Brain microvascular endothelial cell (primary cell): ENCODE results near the gene AFF3.

ENCODE experiments used
- DNase-seq: peaks from one replicate; pipeline ENCODE4 v3.0.0-alpha.2; 2020
- H3K27ac ChIP-seq: fragments of 250-450 bp; sonication (Bioruptor Pico); 2 replicates; pipeline ENCODE4 v1.5.1; 2020; ENCODE audit warnings: mild to moderate bottlenecking, moderate library complexity
- H3K27me3 ChIP-seq: fragments of 250-450 bp; sonication (Bioruptor Pico); replicated peaks from 2 replicates; pipeline ENCODE4 v1.5.1; 2020; ENCODE audit warnings: mild to moderate bottlenecking
- H3K36me3 ChIP-seq: fragments of 250-450 bp; sonication (Bioruptor Pico); replicated peaks from 2 replicates; pipeline ENCODE4 v1.5.1; 2020; ENCODE audit warnings: mild to moderate bottlenecking
- H3K4me3 ChIP-seq: 2 replicates; pipeline ENCODE4 v1.5.1; 2011; ENCODE audit warnings: low read depth, mild to moderate bottlenecking, control low read depth, low read length, moderate library complexity
- in situ Hi-C: cut with HindIII; loops from 2 replicates; pipeline ENCODE4 v1.10.0; 2017; ENCODE audit warnings: low sequenced_read_pairs, low pct_ligation_motif_present
- TF ChIP-seq, protein P1 (sequence below): IDR thresholded peaks from 2 replicates; pipeline ENCODE4 v1.5.1; 2011; ENCODE audit warnings: low read depth, mild to moderate bottlenecking, moderate library complexity, low read length, control low read depth, inconsistent platforms; ENCODE audit errors: missing control alignments

AFF3 gene, protein sequence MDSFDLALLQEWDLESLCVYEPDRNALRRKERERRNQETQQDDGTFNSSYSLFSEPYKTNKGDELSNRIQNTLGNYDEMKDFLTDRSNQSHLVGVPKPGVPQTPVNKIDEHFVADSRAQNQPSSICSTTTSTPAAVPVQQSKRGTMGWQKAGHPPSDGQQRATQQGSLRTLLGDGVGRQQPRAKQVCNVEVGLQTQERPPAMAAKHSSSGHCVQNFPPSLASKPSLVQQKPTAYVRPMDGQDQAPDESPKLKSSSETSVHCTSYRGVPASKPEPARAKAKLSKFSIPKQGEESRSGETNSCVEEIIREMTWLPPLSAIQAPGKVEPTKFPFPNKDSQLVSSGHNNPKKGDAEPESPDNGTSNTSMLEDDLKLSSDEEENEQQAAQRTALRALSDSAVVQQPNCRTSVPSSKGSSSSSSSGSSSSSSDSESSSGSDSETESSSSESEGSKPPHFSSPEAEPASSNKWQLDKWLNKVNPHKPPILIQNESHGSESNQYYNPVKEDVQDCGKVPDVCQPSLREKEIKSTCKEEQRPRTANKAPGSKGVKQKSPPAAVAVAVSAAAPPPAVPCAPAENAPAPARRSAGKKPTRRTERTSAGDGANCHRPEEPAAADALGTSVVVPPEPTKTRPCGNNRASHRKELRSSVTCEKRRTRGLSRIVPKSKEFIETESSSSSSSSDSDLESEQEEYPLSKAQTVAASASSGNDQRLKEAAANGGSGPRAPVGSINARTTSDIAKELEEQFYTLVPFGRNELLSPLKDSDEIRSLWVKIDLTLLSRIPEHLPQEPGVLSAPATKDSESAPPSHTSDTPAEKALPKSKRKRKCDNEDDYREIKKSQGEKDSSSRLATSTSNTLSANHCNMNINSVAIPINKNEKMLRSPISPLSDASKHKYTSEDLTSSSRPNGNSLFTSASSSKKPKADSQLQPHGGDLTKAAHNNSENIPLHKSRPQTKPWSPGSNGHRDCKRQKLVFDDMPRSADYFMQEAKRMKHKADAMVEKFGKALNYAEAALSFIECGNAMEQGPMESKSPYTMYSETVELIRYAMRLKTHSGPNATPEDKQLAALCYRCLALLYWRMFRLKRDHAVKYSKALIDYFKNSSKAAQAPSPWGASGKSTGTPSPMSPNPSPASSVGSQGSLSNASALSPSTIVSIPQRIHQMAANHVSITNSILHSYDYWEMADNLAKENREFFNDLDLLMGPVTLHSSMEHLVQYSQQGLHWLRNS (N-terminal part only)

DNA sequence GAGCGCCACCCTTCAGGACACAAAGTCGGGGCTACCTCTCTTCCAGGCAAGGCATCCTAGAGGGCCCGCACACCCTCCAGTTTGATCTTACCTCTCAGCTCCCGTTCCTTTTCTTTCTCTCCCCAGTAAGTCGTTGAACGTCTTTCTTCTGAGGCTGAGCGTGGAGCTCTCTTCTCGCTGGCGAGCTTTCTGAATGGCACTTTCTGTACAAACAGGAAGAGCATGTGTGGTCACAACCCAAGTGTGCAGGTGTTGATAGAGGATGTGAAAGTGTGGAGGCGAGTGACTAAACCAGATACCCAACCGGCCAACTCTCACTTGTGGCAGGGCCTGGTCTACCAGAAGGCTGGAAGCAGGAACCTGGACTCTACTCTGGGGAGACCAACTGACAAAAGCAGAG is at the start of gene AFF3:
AFF3 (minus strand) TSS at position 198 of the 400 bp plus-strand sequence. CDS start 38,136 bp downstream, outside the sequence.
- no peaks in the 10 kb centered on the region for H3K36me3 ChIP-seq
- no peak for DNase-seq
- no peaks in the 10 kb centered on the region for H3K27me3 ChIP-seq
- H3K27ac ChIP-seq: no peak within 1 kb of the TSS
- TF ChIP-seq, protein P1, sequence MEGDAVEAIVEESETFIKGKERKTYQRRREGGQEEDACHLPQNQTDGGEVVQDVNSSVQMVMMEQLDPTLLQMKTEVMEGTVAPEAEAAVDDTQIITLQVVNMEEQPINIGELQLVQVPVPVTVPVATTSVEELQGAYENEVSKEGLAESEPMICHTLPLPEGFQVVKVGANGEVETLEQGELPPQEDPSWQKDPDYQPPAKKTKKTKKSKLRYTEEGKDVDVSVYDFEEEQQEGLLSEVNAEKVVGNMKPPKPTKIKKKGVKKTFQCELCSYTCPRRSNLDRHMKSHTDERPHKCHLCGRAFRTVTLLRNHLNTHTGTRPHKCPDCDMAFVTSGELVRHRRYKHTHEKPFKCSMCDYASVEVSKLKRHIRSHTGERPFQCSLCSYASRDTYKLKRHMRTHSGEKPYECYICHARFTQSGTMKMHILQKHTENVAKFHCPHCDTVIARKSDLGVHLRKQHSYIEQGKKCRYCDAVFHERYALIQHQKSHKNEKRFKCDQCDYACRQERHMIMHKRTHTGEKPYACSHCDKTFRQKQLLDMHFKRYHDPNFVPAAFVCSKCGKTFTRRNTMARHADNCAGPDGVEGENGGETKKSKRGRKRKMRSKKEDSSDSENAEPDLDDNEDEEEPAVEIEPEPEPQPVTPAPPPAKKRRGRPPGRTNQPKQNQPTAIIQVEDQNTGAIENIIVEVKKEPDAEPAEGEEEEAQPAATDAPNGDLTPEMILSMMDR: no peak
- H3K4me3 ChIP-seq: no peak within 1 kb of the TSS
- in situ Hi-C loops: no loop called here

DNA sequence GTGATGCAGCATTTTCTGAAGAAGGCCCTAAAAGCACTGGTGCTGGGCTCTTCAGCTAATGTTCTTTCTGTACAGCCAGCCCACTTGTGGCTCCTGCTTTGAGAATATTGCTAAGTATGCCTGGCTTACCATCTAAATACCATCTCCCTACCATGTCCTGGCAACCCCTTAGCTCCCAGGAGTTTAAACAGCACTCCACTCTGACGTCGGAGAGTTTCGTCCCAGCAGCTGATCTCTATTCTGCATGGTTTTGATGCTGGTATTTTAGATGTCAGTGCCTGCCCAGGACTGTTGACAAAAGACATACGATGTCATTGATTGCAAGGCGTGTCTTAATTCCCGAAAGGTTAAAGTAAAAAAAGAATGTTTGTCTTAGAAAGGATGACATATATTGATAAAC is 47.0 kb upstream of the AFF3 start:
- TF ChIP-seq, protein P1: no peak
- Histone ChIP-seq H3K36me3 (no peaks in the 10 kb centered on the region), H3K27me3 (no peaks in the 10 kb centered on the region), H3K27ac (no peak overlapping the region), H3K4me3 (no peak overlapping the region)
- no peak for DNase-seq
- in situ Hi-C loops: no loop called here

DNA sequence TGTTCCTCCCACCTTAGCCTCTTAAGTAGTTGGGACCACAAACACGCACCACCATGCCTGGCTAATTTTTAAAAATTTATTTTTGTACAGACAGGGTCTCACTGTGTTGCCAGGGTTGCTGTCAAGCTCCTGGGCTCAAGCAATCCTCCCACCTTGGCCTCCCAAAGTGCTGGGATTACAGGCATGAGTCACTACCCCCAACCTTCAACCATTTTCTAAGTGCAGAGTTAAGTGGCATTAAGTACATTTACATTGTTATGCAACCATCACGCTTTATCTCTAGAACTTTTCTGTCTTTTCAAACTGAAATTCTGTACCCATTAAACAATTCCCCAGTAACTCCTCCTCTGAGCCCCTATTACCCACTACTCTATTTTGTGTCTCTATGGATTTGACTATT is 45.9 kb upstream of the AFF3 start:
- Histone ChIP-seq H3K27me3 (no peaks in the 10 kb centered on the region), H3K27ac (no peak overlapping the region), H3K36me3 (no peaks in the 10 kb centered on the region), H3K4me3 (no peak overlapping the region)
- TF ChIP-seq, protein P1: no peak
- in situ Hi-C loops: no loop called here
- DNase-seq: no peak

DNA sequence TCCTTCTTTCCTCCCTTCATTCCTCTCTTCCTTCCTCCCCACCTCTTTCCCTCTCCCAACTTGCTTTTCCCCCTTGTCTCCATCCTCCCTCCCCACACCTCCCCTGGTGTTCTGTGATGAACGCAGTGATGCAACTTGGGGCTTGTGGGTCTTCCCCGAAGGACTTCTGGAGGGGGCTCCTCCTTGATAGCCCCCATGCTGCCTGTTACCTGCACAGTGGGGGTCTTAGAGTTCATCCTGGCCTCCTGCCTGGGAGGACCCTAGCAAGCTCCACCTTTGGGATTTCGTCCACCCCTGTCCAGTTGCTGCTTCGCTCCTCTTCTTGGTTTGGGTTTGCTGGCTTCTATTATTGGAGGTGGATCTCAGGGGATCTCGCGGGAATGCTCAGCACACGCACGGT is 43.7 kb upstream of the AFF3 start:
- TF ChIP-seq, protein P1: no peak
- no peaks in the 10 kb centered on the region for H3K27me3 ChIP-seq
- in situ Hi-C loops: no loop called here
- H3K36me3 ChIP-seq: no peaks in the 10 kb centered on the region
- no peak overlapping the region for H3K27ac ChIP-seq
- no peak overlapping the region for H3K4me3 ChIP-seq
- DNase-seq: no peak

DNA sequence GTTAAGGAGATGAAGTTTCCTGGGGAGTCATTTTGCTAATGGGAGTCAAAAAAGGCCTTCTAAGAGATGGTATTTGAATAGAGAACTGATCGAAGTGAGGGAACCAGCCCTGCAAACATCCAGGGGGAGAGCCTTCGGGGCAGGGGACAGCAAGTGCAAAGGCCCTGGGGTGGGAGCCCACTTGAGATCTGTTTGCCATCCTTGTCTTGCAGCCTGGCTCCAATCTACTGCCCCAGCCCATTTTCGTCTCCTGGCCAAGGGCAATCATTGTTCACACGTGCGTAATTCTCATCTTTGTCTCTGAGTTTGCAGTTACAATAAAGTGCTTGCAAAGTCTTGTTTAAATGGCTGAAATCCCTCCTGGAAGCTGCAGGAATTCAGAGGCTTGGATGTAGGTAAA is 43.1 kb upstream of the AFF3 start:
- DNase-seq: no peak
- Histone ChIP-seq H3K27me3 (no peaks in the 10 kb centered on the region), H3K27ac (no peak overlapping the region), H3K4me3 (no peak overlapping the region), H3K36me3 (no peaks in the 10 kb centered on the region)
- TF ChIP-seq, protein P1: no peak
- in situ Hi-C loops: no loop called here
